VCaP (cell line): Measurements from ENCODE around the gene NECAB2.

Experiments
- H3K27ac ChIP-seq: fragments of 450-650 bp; 2 replicates; pipeline ENCODE4 v1.5.1; 2017
- TF ChIP-seq, protein P1 (sequence below): fragments of 450-650 bp; conservative IDR thresholded peaks from 2 replicates; pipeline ENCODE4 v1.5.1; 2017; ENCODE audit warnings: mild to moderate bottlenecking, moderate library complexity

Gene NECAB2

DNA sequence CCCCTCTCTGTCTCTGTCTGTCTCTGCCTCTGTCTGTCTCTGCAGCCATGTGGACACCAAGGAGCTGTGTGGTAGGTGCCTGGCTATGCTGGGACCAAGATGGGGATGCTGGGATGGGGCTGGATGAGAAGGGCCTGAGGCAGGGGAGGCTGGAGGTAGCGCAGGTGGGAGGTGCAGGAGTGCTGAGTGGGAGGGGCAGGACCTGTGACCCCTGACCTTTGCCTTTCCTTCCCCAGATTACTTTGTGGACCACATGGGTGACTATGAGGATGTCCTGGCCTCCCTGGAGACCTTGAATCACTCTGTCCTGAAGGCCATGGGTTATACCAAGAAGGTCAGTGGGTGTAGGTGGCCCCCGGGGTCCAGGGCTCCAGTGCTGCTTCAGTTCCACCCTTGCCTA, 12.8 kb downstream of the NECAB2 start:
- TF ChIP-seq, protein P1, sequence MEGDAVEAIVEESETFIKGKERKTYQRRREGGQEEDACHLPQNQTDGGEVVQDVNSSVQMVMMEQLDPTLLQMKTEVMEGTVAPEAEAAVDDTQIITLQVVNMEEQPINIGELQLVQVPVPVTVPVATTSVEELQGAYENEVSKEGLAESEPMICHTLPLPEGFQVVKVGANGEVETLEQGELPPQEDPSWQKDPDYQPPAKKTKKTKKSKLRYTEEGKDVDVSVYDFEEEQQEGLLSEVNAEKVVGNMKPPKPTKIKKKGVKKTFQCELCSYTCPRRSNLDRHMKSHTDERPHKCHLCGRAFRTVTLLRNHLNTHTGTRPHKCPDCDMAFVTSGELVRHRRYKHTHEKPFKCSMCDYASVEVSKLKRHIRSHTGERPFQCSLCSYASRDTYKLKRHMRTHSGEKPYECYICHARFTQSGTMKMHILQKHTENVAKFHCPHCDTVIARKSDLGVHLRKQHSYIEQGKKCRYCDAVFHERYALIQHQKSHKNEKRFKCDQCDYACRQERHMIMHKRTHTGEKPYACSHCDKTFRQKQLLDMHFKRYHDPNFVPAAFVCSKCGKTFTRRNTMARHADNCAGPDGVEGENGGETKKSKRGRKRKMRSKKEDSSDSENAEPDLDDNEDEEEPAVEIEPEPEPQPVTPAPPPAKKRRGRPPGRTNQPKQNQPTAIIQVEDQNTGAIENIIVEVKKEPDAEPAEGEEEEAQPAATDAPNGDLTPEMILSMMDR, result no peak
- no peak overlapping the region for H3K27ac ChIP-seq

DNA sequence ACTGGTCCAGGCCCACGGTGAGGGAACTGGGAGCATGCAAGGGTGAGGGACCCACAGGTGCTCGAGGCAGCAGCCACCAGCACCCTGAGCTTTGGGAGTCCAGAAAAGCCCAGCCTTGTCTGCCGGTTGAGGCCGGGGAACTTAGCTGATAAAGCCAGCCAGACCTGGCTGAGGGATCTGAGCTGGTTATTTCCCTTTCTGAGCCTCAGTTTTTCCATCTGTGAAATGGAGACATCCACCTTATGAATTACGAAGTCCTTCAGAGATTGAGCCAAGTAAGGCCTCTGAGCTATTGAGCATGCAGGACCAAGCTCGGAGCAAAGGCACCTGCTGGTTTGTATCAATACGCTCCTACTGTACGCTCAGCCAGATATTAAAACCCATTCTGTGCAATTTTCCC, 13.8 kb downstream of the NECAB2 start:
- H3K27ac ChIP-seq, result no peak overlapping the region
- TF ChIP-seq, protein P1, result no peak

DNA sequence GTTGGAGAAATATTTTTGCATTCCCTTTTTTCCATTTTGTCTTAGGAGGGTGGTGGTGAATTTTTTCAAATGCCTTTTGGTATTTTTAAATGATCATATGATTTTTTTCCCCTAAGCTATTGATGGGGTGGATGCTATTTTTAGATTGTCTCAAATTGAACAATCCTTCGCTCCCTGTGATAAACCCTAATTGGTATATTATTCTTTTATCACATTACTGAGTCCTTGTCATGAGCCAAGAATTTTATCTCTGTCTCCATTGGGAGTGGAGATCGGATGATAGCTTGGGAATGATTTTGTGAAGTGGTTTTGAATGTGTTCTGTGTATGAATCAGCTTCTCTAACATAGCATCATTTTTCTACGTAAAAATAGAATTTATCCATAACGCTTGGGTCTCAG, 15.4 kb downstream of the NECAB2 start:
- TF ChIP-seq, protein P1, result no peak
- H3K27ac ChIP-seq, result no peak overlapping the region

DNA sequence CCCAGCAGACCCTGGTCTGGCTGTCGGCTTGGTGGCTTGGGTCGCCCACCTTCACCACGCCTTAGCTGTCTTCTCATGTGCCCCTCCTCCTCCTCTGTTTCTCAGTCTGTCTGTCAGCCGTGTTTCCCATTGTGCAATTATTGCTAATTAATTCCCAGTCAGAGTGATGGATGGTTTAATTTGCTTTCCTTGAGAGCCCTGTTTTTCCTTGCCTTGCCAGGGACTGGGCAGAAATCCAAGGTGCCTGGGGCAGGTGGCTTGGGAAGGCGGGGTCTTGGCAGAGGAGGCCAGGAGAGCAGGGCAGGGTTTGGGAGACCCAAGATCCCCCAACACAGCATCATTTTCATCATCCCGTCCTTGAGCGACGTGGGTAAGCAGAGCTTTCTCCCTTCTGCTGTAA, 21.3 kb downstream of the NECAB2 start:
- TF ChIP-seq, protein P1, result no peak
- H3K27ac ChIP-seq, result no peak overlapping the region

DNA sequence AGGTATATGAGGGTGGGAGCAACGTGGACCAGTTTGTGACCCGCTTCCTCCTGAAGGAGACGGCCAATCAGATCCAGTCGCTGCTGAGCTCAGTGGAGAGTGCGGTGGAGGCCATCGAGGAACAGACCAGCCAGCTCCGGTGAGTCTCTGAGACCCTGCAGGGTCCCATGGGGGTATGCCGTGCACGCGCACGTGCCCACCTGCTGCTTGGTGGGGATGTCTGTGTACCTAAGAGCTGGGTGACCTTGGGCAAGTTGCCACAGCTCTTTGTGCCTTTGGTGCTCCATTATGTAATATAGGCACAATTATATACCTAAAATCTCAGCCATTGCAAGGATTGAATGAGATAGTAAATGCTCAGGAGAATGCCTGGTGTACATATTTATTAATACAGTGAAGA, 22.4 kb downstream of the NECAB2 start:
- TF ChIP-seq, protein P1, result no peak
- H3K27ac ChIP-seq, result no peak overlapping the region

DNA sequence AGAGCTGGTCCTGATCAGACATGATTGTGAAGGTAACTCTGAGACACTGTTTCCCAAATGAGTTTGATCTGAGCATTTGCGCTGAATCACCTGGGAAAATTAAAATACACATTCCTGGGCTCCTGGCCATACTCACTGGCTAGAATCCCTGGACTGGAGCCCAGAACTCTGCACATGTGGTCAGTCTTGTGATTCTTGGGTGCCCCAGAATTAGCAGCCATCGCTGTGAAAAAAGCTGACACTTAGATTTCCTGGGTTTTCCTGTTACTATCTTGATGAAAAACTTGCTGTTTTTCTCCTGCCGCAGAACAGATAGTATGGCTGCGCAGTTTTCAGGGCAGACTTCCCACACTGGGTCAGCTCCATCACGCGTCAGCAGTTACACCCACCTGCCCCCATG, 24.6 kb downstream of the NECAB2 start:
- TF ChIP-seq, protein P1, result no peak

DNA sequence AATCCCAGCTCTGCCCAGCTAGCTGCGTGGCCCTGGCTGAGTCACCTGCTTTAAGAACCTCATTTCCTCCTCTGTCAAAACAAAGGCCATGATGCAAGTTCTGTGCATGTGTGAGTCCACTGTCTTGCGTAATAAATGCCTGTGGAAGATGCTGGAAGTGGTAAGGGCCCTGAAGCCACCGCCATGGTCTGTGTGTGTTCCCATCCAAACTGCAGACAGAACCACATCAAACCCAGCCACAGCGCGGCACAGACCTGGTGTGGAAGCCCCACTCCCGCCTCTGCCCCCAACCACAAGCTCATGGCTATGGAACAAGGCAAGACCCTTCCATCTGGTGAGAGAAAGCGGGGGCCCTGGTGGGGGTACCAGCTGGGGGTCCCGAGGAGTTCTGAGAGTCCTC, 26.0 kb downstream of the NECAB2 start:
- no peak overlapping the region for H3K27ac ChIP-seq

More for the DNA sequence above, 24.6 kb downstream of the NECAB2 start:
- H3K27ac ChIP-seq, result no peak overlapping the region

More for the DNA sequence above, 26.0 kb downstream of the NECAB2 start:
- TF ChIP-seq, protein P1, result no peak
